ENCODE data around the gene COL4A6.

Gene COL4A6

GRCh38 chrX:108313669-108314068 lies 124.6 kb downstream of the COL4A6 start:
- H3K9me3 ChIP-seq (ENCODE audit: low read length), result no peaks in the 10 kb centered on the region
- no peak overlapping the region for H3K27ac ChIP-seq (ENCODE audit: low read depth, low read length, poor library complexity, severe bottlenecking)
- no peak overlapping the region for H3K4me3 ChIP-seq (ENCODE audit: low read depth, low read length, poor library complexity, severe bottlenecking)
- H3F3A ChIP-seq (ENCODE audit: insufficient read depth, low read length), result no peaks in the 10 kb centered on the region
- H3K36me3 ChIP-seq (ENCODE audit: insufficient read depth, low read length), result no peaks in the 10 kb centered on the region
- no peaks in the 10 kb centered on the region for H3K79me2 ChIP-seq (ENCODE audit: insufficient read depth, low read length)
- H3K4me2 ChIP-seq (ENCODE audit: low read length), result no peak overlapping the region
- TF ChIP-seq EZH2 (IDR thresholded peaks at IDR 0.05; ENCODE audit: borderline replicate concordance, low read length) (no peak), CTCF (IDR thresholded peaks at IDR 0.05; ENCODE audit: low read length) (no peak)
- no peaks in the 10 kb centered on the region for H3K27me3 ChIP-seq (ENCODE audit: insufficient read depth, low read length)
- H2AFZ ChIP-seq (ENCODE audit: low read length), result no peak overlapping the region
- no peaks in the 10 kb centered on the region for H3K4me1 ChIP-seq (ENCODE audit: insufficient read depth, low read length, severe bottlenecking)
- H4K20me1 ChIP-seq (ENCODE audit: insufficient read depth, low read length), result no peaks in the 10 kb centered on the region
- H3K9me2 ChIP-seq (ENCODE audit: low read depth, low read length), result no peaks in the 10 kb centered on the region
- H3K9ac ChIP-seq (ENCODE audit: low read length), result no peak overlapping the region

DNA sequence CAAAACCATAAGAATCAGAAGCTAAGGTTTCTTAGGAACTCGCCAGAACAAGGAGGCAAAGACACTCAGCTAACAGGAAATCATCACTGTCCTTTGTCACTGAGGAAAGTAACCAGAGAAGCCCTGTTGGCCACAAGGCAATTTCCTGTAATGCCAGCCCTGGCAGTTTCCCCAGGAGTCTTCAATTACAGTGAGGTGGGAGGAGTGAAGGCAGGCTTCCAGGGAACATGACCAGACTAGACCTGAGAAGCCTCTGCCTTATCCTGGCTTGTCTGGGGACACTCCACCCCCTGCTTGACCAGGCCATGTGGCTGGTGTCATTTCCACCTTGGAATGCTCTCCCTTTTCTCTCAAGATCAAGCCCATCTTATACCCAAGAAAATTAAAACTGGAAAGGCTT lies 125.3 kb downstream of the COL4A6 start:
- Histone ChIP-seq H3K9me2 (ENCODE audit: low read depth, low read length) (no peaks in the 10 kb centered on the region), H3K27me3 (ENCODE audit: insufficient read depth, low read length) (no peaks in the 10 kb centered on the region), H3F3A (ENCODE audit: insufficient read depth, low read length) (no peaks in the 10 kb centered on the region), H3K27ac (ENCODE audit: low read depth, low read length, poor library complexity, severe bottlenecking) (no peak overlapping the region), H2AFZ (ENCODE audit: low read length) (no peak overlapping the region), H3K36me3 (ENCODE audit: insufficient read depth, low read length) (no peaks in the 10 kb centered on the region), H3K79me2 (ENCODE audit: insufficient read depth, low read length) (no peaks in the 10 kb centered on the region), H3K9ac (ENCODE audit: low read length) (no peak overlapping the region), H3K9me3 (ENCODE audit: low read length) (no peaks in the 10 kb centered on the region), H4K20me1 (ENCODE audit: insufficient read depth, low read length) (no peaks in the 10 kb centered on the region), H3K4me2 (ENCODE audit: low read length) (no peak overlapping the region), H3K4me1 (ENCODE audit: insufficient read depth, low read length, severe bottlenecking) (no peaks in the 10 kb centered on the region), H3K4me3 (ENCODE audit: low read depth, low read length, poor library complexity, severe bottlenecking) (no peak overlapping the region)
- no peak for TF ChIP-seq EZH2 (IDR thresholded peaks at IDR 0.05; ENCODE audit: borderline replicate concordance, low read length)
- no peak for TF ChIP-seq CTCF (IDR thresholded peaks at IDR 0.05; ENCODE audit: low read length)

DNA sequence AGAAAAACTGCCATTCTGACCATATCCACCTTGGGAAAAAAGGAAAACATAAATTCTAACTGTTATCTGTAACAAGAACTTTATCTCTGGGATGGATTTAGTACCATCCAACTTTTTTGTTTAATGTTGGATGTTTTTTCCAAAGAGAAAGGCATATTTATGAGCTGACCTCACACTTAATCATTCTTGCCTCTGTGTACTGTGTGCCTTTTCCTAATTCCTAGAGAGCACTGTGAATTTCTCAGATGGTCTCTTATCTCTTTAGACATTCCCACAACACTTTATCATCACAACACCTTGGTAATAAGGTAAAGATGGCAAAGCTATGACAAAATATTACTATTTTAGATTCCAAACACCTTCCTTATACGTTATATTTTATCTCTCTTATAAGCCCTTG lies 126.2 kb downstream of the COL4A6 start:
- Histone ChIP-seq H3K9ac (ENCODE audit: low read length) (no peak overlapping the region), H2AFZ (ENCODE audit: low read length) (no peak overlapping the region), H3K4me2 (ENCODE audit: low read length) (no peak overlapping the region), H3K36me3 (ENCODE audit: insufficient read depth, low read length) (no peaks in the 10 kb centered on the region), H3K79me2 (ENCODE audit: insufficient read depth, low read length) (no peaks in the 10 kb centered on the region), H3K27ac (ENCODE audit: low read depth, low read length, poor library complexity, severe bottlenecking) (no peak overlapping the region), H3K9me3 (ENCODE audit: low read length) (no peaks in the 10 kb centered on the region), H3K9me2 (ENCODE audit: low read depth, low read length) (no peaks in the 10 kb centered on the region), H3K4me1 (ENCODE audit: insufficient read depth, low read length, severe bottlenecking) (no peaks in the 10 kb centered on the region), H4K20me1 (ENCODE audit: insufficient read depth, low read length) (no peaks in the 10 kb centered on the region), H3K4me3 (ENCODE audit: low read depth, low read length, poor library complexity, severe bottlenecking) (no peak overlapping the region), H3F3A (ENCODE audit: insufficient read depth, low read length) (no peaks in the 10 kb centered on the region), H3K27me3 (ENCODE audit: insufficient read depth, low read length) (no peaks in the 10 kb centered on the region)
- TF ChIP-seq CTCF (IDR thresholded peaks at IDR 0.05; ENCODE audit: low read length) (no peak), EZH2 (IDR thresholded peaks at IDR 0.05; ENCODE audit: borderline replicate concordance, low read length) (no peak)

Measured in OCI-LY1 (cell line).